HG02943 (cell line): Measurements from ENCODE around the gene HRH3.
A peak's percentile ranks its signal among the peaks of the same experiment; 100 is the strongest.

Source experiments
- ATAC-seq: cut with Tn5 transposase; IDR thresholded peaks from one replicate; pipeline ENCODE4 v1.9.1; 2021; ENCODE audit warnings: mild to moderate bottlenecking, low read depth, moderate library complexity; ENCODE audit not compliant: unreplicated experiment

Gene HRH3

GRCh38 chr20:62244644-62245108 is 24.6 kb upstream of the HRH3 start:
- ATAC-seq, result no peak

GRCh38 chr20:62243906-62244515 is 23.9 kb upstream of the HRH3 start:
- ATAC-seq, result no peak

GRCh38 chr20:62243106-62243505 is 23.0 kb upstream of the HRH3 start:
- no peak for ATAC-seq

GRCh38 chr20:62242176-62242575 is 22.1 kb upstream of the HRH3 start:
- ATAC-seq, result no peak

GRCh38 chr20:62241506-62241905 is 21.4 kb upstream of the HRH3 start:
- ATAC-seq, result no peak

GRCh38 chr20:62240020-62240685 is 20.1 kb upstream of the HRH3 start:
- ATAC-seq, result no peak

- no peak for ATAC-seq
Observed at GRCh38 chr20:62239278-62239879, 19.3 kb upstream of the HRH3 start.

- peak; percentile 6 for ATAC-seq
Observed at GRCh38 chr20:62238569-62239277, 18.6 kb upstream of the HRH3 start.

GRCh38 chr20:62237801-62238568 is 17.9 kb upstream of the HRH3 start, which contains the start of gene OSBPL2:
Gene OSBPL2, plus strand, starts transcription at chr20:62238521. Its CDS starts 17,664 bp downstream, at chr20:62256185.
- ATAC-seq, result peak; percentile 97

- no peak for ATAC-seq
Observed at GRCh38 chr20:62237514-62237800, 17.4 kb upstream of the HRH3 start.

- ATAC-seq, result no peak
Observed at GRCh38 chr20:62236766-62237513, 16.9 kb upstream of the HRH3 start.

- no peak for ATAC-seq
Observed at GRCh38 chr20:62236200-62236599, 16.1 kb upstream of the HRH3 start.

- ATAC-seq, result no peak
Observed at GRCh38 chr20:62235777-62236157, 15.7 kb upstream of the HRH3 start.

GRCh38 chr20:62235001-62235776 is 15.1 kb upstream of the HRH3 start:
- ATAC-seq, result no peak

GRCh38 chr20:62234339-62234738 is 14.3 kb upstream of the HRH3 start:
- ATAC-seq, result no peak

- ATAC-seq, result no peak
Observed at GRCh38 chr20:62233684-62234083, 13.6 kb upstream of the HRH3 start.

GRCh38 chr20:62232770-62233645 is 12.9 kb upstream of the HRH3 start:
- no peak for ATAC-seq

GRCh38 chr20:62232194-62232593 is 12.1 kb upstream of the HRH3 start:
- no peak for ATAC-seq
